ENCODE measurements around the gene MEX3D.
"Not testable (repeated sequence)": the region's sequence is repeated elsewhere in the genome, so short reads cannot be mapped to it uniquely, and the experiment has no call there.

MEX3D gene

GRCh38 chr19:1540365-1540925 lies 27.7 kb downstream of the MEX3D start:
- in situ Hi-C loops (cut with HindIII; ENCODE audit: low sequenced_read_pairs) = no loop called here

GRCh38 chr19:1539749-1540148 lies 28.4 kb downstream of the MEX3D start:
- in situ Hi-C loops (cut with HindIII; ENCODE audit: low sequenced_read_pairs) = not testable (repeated sequence)

GRCh38 chr19:1538978-1539377 lies 29.1 kb downstream of the MEX3D start:
- in situ Hi-C loops (cut with HindIII; ENCODE audit: low sequenced_read_pairs) = no loop called here

- in situ Hi-C loops (cut with HindIII; ENCODE audit: low sequenced_read_pairs) = not testable (repeated sequence)
These were observed 32.4 kb downstream of the MEX3D start for GRCh38 chr19:1535699-1536098.

- in situ Hi-C loops (cut with HindIII; ENCODE audit: low sequenced_read_pairs) = no loop called here
These were observed 33.2 kb downstream of the MEX3D start for GRCh38 chr19:1534972-1535371.

- in situ Hi-C loops (cut with HindIII; ENCODE audit: low sequenced_read_pairs) = no loop called here
These were observed 34.5 kb downstream of the MEX3D start for GRCh38 chr19:1533510-1534150.

- in situ Hi-C loops (cut with HindIII; ENCODE audit: low sequenced_read_pairs) = no loop called here
These were observed 36.1 kb downstream of the MEX3D start for GRCh38 chr19:1532003-1532402.

GRCh38 chr19:1531587-1531986 lies 36.5 kb downstream of the MEX3D start:
- in situ Hi-C loops (cut with HindIII; ENCODE audit: low sequenced_read_pairs) = no loop called here

- in situ Hi-C loops (cut with HindIII; ENCODE audit: low sequenced_read_pairs) = not testable (repeated sequence)
These were observed 37.3 kb downstream of the MEX3D start for GRCh38 chr19:1530856-1531255.

- in situ Hi-C loops (cut with HindIII; ENCODE audit: low sequenced_read_pairs) = loop anchor here (10.0 kb wide), 2 partner anchors 55 to 115 kb away; partner anchors contain the start of gene C19orf25
These were observed 38.7 kb downstream of the MEX3D start for GRCh38 chr19:1529430-1529816.

GRCh38 chr19:1528596-1529429 lies 39.3 kb downstream of the MEX3D start:
- in situ Hi-C loops (cut with HindIII; ENCODE audit: low sequenced_read_pairs) = loop anchor here (10.0 kb wide), 2 partner anchors 54 to 114 kb away; partner anchors contain the start of gene C19orf25

GRCh38 chr19:1527650-1528309 lies 40.3 kb downstream of the MEX3D start:
- in situ Hi-C loops (cut with HindIII; ENCODE audit: low sequenced_read_pairs) = loop anchor here (10.0 kb wide), 2 partner anchors 53 to 113 kb away; partner anchors contain the start of gene C19orf25

GRCh38 chr19:1526979-1527649 lies 41.0 kb downstream of the MEX3D start:
- in situ Hi-C loops (cut with HindIII; ENCODE audit: low sequenced_read_pairs) = loop anchor here (10.0 kb wide), 2 partner anchors 52 to 112 kb away; partner anchors contain the start of gene C19orf25

GRCh38 chr19:1526066-1526778 lies 41.9 kb downstream of the MEX3D start:
- in situ Hi-C loops (cut with HindIII; ENCODE audit: low sequenced_read_pairs) = loop anchor here (10.0 kb wide), 2 partner anchors 51 to 111 kb away; partner anchors contain the start of gene C19orf25

- in situ Hi-C loops (cut with HindIII; ENCODE audit: low sequenced_read_pairs) = loop anchor here (10.0 kb wide), 2 partner anchors 51 to 111 kb away; partner anchors contain the start of gene C19orf25
These were observed 42.8 kb downstream of the MEX3D start for GRCh38 chr19:1525343-1525742.

- in situ Hi-C loops (cut with HindIII; ENCODE audit: low sequenced_read_pairs) = loop anchor here (5.0 to 10.0 kb wide), 3 partner anchors 50 to 110 kb away; partner anchors contain the start of gene C19orf25
These were observed 43.2 kb downstream of the MEX3D start for GRCh38 chr19:1524972-1525325.

- in situ Hi-C loops (cut with HindIII; ENCODE audit: low sequenced_read_pairs) = loop anchor here (5.0 to 10.0 kb wide), 3 partner anchors 50 to 110 kb away; partner anchors contain the start of gene C19orf25
These were observed 43.7 kb downstream of the MEX3D start for GRCh38 chr19:1524287-1524971.

- in situ Hi-C loops (cut with HindIII; ENCODE audit: low sequenced_read_pairs) = loop anchor here (5.0 to 10.0 kb wide), 3 partner anchors 49 to 109 kb away; partner anchors contain the start of gene C19orf25
These were observed 44.5 kb downstream of the MEX3D start, which contains the start of gene PLK5 for GRCh38 chr19:1523412-1524286. Gene PLK5, plus strand, starts transcription at chr19:1524077. Its CDS starts 2,920 bp downstream, at chr19:1526997.

Data from endothelial cell of hepatic sinusoid (primary cell).